K562 treated with DMSO at 1 percent for 4 hours (cell line): ENCODE measurements around the gene TBX22. TPM values are rescaled to one million over a fixed set of nuclear protein-coding genes. Genes with fewer than 3 reads are reported as not detected.

Experiments
- total RNA-seq: library from RNA; unstranded; fragments of 300-600 nt; gene quantifications from 2 replicates; pipeline ENCODE4 v1.2.3, GENCODE V29; 2022; ENCODE audit not compliant: insufficient read depth

The TBX22 gene
- total RNA-seq, result not detected in 2 replicates

GRCh38 chrX:80014141-80014940 lies at the start of gene TBX22:
Gene TBX22, plus strand, starts transcription at chrX:80014753. Its CDS starts 7,517 bp downstream, at chrX:80022270.

